HG02870 (cell line): ENCODE results near the gene PPFIBP1.
"Not testable (repeated sequence)": the region's sequence is repeated elsewhere in the genome, so short reads cannot be mapped to it uniquely, and the experiment has no call there.

Experiments
- ATAC-seq: cut with Tn5 transposase; IDR thresholded peaks from one replicate; pipeline ENCODE4 v1.9.1; 2021; ENCODE audit warnings: mild to moderate bottlenecking, moderate library complexity; ENCODE audit not compliant: unreplicated experiment

Gene PPFIBP1

DNA sequence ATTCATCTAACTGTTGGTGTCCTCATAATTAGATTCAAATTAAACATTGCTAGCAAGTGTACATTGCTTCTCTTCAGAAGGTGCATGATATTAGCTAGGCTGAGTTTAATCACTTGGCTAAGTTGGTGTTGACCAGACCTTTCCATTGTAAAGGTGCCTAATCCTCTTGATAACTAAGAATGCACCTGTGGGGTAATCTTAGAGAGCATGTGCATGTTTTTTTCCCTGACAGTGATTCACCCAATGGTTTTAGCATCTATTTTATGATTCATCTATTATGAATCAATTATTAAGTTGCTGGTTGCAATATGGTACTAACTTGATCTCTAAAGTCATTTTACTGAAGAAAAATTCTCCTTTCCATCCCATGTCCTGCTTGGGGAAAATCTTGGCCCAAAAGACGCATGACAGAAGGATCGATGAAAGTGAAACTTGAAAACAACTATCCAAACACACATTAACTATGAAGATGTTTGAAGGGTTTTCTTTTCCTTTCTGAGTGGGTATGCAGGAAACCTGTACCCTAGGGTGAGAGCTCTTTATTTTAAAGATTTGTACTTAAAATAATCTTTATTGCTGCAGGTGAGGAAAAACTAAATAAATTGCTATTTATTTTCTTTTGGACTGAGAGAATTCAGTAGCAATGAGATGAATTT lies 64.2 kb downstream of the PPFIBP1 start:
- ATAC-seq = not testable (repeated sequence)

DNA sequence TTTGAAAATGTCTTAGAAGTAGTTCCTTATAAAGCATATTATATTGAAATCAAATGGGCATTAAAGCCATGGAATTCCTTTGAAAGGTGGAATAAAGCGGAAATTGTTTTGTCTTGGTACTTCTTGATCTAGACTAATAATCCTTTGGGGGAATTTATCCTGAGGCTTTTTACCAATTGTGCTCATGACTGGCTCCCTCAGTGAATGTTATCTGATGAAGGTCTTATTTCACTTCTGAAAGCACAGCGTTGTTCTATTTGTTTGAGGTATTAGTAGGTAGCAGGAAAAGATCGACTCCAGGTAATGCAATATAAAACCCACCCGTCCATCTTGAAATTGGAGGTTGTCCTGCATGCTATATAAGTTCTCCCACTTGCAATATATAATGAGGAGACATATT lies 64.8 kb downstream of the PPFIBP1 start:
- no peak for ATAC-seq

DNA sequence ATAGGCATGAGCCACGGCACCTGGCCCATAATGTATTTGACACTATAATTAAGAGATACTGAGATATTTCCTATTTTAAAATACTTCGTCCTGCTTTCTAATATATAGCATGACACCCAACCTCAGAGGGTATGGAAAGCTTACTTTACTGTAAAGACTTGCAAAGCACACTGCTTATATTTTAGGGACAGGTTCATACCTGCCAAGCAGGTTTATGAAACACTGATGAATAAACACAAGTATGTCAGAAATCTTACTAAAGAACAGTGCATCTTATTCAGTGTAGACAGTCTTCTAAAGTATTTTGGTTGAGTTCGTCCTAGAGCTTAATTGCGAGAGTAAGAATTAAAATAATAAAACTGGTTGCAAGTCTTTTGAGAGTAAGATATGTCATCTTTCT lies 65.4 kb downstream of the PPFIBP1 start:
- no peak for ATAC-seq

DNA sequence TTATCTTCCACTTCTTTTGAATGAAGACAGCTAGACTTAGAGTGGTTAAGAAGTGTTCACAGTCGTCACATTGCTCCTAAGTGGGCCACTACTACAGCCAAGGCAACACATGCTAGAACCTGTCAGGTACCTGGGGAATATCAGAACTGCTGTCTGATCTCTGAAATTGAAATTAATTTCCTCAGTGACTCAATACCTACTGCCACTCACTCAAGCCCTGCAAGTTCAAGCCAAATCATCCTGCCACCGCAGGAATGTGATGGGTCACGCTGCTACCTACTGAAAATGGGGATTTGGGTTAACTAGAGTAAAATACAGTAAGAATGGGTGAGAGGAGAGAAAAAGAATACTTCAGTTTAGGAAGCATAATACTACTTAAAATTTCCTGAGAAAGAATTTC lies 67.7 kb downstream of the PPFIBP1 start:
- not testable (repeated sequence) for ATAC-seq

DNA sequence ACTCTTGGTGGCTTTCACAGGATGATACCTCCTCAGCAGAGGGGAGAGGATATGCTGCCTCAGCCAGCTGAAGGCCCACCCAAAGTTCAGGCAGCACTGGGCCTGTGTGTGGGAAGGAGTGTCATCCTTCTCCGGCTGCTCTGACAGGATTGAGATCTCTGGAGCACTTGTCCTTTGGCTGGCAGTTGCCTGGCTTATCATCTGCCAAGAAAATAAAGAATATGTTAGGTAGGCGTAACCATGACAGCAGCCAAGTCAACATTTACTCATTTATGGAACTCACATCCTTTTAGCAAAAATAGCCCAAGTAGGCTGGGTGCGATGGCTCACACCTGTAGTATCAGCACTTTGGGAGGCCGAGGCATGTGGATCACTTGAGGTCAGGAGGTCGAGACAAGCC lies 68.5 kb downstream of the PPFIBP1 start:
- ATAC-seq = peak; percentile 75

DNA sequence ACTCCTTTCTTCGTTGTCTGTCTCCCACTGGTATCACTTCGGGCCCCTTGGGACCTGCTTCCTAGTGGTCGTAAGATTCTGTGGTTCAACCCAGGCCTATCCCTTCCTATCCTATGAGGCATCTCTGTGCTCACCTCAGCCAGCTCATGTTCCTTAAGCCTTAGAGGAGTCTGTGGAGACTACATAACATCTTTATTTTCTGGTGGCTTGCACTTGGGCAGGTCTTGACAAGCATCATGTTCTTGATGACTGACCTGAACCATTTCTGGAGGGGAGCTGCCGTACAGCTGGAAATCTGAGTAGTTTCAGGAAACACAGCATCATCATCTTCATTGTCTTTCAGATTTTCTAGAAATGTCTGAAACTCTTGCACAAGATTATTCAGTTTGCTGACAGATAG lies 69.3 kb downstream of the PPFIBP1 start:
- ATAC-seq = no peak

DNA sequence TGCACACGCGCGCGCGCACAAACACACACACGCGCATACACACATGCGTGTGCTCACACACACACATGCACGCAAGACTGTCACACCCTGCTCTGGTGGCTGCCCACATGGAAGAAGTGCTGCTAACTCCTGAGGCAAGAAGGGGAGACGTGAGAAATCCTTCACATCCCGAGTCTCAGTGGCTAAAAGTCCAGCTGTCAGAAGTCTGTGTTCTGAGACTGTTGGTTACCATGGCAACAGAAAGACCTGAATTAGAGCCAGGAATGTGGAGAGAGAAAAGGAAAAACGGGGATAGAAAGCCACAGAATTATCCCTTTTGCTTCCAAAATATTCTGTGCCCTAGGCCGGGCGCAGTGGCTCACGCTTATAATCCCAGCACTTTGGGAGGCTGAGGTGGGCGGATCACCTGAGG lies 71.2 kb downstream of the PPFIBP1 start:
- no peak for ATAC-seq

DNA sequence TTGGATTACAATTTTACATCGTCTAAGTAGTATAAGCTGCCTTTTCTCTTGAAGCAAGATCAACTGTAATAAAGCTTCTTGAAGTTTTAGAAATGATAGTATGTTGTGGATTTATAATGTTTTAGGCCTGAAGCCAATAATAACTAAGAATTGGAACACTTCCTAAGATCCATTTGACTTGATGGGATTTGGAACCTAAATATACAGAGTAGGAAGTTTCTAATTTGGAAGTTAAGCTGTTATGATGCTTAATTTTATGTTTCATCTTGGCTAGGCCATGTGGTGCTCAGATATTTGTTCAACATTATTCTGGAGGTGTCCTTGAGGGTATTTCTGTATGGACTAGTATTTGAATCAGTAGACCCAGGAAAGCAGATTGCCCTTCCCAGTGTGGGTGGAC lies 74.9 kb downstream of the PPFIBP1 start:
- not testable (repeated sequence) for ATAC-seq

DNA sequence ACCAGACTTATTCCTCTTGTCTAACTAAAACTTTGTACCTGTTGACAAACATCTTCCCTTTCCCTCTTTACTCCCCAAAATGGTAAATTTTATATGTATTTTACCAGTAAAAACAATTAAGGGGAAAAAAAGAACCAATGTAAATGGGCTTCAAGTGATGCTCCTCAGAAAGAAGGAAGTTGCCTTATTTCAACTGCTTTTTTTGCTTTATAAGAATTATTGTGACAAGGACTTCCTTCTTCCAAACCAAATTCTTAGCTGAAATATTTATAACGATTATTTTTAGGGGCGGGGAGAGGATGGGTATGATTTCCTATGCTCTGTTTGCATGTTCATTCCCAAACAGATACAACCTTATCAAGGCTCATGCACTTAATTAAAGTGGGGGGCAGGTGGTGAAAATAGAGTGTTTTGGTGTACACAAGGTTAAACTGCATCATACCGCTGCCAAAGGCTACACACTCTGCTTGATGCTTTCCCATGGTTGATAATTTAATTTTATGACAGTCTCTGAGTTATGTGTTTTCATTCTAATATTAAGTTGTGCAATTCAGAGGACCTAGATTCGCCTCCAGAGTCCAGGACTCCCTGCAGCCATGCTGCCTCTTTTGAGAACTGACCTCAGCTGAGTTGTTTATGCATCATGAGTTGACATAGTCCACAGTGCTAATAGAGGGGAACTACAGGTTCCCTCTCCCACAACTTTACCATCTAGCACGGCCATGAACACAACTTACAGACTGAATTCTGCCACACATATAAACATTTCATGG lies 77.2 kb downstream of the PPFIBP1 start:
- ATAC-seq = not testable (repeated sequence)

DNA sequence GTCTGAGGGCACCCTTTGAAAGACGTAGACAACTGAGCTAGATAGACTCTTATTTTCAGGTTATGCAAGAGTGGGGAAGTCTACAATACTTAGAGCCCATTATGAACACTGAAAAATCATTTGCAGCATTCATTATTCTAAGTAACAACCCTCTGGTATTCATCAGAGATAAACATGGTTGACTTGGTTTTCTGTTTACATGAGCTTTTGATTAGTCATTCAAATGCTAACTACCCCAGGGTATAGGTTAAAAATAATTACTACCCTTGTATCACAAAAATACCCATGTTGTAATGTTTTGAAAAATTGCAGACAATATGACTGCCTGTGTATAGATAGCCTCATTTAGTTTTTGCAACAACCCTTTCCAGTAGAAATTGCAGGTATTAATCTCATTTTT lies 78.5 kb downstream of the PPFIBP1 start:
- no peak for ATAC-seq

DNA sequence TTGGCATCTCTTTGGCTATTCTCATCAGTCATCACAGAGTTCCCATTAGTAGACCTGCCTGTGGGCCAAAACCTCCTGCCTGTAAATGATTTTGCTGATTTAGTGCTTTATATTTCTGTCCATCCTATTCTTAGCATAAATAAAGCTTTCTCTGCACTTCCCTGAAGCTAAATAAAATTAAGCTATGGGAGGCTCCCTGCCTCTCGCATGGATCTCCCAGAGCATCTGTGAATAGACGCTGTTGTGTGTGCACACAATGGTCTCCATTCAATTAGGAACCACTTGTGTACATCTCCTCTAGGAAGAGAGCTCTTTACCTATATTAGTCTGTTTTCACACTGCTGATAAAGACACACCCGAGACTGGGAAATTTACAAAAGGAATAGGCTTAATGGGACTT lies 80.4 kb downstream of the PPFIBP1 start:
- no peak for ATAC-seq

DNA sequence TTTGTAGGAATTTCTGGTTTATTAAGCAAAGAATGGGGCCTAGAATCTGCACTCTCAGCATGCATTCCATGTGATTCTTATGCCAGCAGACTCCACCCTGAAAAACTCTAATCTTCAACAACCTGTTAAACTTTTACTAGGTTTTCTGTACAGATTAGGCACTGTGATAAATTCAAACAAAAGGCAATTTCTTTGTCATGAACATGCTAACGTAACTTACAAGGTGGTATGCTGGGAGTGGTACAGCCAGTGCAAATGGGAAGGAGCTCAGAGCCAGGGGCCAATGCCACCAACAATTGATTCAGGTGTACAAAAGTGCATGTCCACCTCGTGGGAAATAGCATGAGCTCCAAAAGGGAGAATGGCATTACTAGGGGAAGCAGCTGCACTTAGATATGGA lies 83.0 kb downstream of the PPFIBP1 start:
- no peak for ATAC-seq

DNA sequence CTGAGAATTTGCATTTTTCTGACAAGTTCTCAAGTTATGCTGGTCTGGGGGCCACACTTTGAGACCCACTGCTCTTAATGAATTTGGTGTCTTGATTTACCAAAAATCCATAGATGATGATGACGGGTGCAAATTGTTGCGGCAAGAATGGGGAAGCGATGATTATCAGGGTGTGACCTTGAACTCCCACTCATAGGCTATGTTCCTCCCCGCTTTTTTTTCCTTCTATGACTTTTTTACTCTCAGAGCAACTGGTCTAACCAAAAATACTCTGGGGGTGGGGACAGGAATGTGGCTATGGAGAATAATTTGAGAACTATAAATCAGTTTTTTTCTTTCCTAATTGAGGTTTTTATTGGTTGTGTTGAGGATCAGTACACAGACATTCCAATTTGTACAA lies 83.6 kb downstream of the PPFIBP1 start:
- ATAC-seq = no peak

DNA sequence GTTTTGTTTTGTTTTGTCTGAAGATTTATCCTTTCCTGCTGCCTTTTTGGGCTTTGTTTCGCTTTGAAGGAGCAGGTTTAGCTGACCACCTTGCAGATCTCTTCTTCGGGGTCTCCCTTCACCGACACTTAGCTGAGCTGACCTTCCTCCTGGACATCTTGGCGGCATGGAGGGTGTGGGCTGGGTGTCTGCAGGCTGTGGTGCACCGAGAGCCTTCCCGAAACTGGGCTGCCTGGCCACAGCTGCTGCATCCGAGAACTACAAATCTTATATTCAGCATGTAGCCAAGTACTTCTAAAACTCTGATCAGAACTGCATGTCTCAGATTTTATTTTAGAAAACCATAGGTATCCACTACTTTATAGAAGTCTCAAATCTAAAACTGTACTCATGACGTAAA lies 84.9 kb downstream of the PPFIBP1 start:
- no peak for ATAC-seq

DNA sequence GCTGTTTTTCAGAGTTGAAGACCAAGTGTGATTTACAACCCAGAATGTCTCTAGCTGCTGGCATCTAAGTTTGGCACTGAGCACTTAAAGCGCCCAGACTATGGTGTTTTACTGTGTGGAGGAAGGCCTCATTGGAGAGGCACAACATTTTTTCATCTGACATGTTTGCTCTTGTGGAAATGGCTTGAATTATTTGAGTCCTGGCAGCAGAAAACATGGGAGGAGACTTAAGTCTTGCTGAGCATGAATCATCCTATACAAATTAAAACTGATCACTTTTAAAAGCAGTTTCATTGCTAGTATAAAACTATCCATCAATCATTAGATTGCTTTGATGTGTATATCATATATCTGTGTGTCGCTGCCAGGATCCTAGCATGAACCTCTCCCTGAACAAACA lies 86.4 kb downstream of the PPFIBP1 start:
- no peak for ATAC-seq

DNA sequence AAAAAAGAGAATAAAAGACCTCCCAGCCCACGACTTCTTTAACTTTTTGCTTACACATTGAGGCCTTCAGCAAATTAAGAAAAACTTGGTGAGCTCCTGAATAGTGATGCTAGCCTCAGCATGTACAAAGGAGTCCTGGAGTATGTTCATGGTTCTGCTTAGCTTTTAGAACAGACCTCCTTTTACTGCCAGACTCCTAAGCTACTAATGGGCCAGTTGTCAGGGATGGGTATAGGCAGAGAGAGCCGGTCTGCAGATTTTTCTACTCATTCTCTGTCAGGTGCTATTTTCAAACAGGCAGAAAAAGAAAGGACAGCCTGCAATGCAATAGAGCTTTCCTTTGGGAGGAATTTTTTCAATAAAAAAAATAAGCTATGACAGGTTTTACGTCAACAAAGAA lies 90.4 kb downstream of the PPFIBP1 start:
- ATAC-seq = no peak

DNA sequence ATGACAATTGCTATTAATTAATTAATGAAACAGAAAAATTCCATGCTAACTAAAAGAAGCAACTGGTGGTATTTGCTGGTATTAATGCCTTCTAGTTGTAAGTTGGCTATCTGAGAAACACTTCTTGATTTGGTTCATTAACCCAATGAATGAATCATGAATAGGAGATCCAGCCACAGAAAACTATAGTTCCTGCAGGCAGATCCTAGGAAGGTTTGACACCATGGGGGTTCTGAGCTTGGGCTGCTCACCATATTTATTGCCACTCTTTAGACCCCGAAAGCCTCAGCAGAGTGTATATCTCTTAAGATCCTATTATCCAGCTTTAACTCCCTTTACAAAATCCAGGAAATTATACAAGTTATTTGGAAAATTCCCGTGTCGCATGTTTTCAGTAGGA lies 90.9 kb downstream of the PPFIBP1 start:
- ATAC-seq = no peak

DNA sequence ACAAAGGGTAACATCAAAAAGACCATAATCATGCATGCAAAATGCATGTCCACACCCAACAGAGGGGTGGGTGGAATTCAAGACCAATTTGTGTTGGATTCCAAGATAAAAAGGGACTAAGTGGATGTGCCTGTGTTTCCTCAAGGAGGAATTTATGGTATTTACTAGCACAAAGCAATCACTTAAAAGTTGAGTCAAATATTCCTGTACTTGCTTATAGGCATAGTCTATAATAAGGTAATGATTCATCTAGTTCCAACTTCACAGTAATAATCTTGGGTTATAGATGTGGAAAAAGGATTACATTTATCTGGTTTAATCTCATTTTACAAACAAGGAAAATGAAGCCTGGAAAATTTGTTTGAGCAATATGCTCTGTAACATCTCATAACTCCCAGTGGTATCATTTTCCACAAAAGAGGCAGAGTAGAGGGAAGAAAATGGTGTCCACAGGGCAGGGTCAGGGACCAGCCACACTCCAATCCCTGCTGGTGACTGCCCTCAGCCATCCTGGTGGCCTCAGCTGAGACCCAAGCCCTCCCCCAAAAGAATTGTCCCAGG lies 91.4 kb downstream of the PPFIBP1 start:
- no peak for ATAC-seq

DNA sequence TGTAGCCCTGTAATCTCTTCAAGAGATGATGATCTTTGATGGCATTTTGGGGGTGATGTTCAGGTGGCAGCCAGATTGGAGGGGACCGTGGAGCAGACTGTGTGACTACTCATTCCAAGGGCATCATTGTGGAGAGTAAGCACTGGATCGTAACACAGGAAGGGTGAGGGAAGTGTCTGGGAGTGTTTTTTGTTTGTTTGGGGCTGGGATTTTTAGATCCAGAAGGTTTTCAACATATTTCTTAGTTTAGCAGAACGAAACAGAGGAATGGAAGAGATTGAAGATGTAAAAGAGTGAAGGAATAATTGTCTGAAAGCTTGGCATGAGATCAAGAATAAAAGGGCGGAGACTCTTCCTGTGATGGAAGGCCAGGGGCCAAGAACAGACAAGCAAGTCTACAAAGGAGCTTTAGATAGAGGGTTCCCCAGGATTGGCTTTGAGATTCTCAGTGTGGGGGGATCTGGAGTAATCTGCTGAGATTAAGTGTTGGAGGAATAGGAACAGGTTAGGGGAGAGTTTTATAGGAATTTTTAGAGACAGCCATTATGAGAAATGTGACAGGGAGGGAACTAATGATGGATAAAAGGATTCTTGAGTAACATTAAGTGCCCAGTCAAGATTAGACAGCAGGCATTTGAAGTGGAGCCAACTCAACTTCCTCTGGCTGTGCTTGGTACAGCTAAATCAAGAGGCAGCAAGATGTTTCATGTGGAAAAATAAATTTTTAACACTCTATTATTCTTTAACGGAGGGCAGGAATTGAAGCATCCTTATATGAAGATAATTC lies 92.5 kb downstream of the PPFIBP1 start:
- no peak for ATAC-seq

DNA sequence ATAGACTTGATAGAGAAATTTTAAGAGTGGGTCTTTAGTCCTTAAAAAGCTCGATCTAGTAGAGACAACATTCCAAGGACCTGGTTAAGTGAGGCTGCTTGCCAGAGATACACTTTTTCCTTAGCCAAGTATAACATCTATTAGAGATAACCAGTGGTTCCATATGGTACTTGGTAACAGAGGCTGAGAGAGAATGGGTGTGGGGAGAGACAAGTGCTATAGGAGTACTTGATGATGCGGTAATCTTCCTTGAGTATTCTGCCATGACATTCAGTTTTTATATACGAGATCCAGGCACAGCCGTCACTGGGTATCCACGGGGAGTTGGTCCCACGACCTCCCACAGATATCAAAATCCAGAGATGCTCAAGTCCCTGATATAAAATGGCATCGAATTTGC lies 94.8 kb downstream of the PPFIBP1 start:
- ATAC-seq = no peak

DNA sequence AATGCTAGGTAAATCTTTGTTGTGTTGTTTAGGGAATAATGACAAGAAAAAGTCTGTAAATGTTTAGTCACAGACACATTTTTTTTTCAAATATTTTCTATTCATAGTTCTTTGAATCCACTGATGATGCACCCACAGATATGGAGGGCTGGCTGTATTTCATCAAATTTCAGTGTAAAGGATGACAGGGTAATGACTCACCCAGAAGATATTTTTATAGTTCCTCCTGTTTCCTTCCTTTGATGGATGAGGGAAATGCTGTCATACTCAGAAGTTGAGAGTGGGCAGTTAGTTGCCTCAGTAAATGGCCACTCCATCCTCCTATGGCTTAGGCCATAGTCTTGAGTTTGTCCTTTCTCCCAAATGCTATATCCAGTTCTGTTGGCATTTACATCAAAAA lies 95.3 kb downstream of the PPFIBP1 start:
- no peak for ATAC-seq

DNA sequence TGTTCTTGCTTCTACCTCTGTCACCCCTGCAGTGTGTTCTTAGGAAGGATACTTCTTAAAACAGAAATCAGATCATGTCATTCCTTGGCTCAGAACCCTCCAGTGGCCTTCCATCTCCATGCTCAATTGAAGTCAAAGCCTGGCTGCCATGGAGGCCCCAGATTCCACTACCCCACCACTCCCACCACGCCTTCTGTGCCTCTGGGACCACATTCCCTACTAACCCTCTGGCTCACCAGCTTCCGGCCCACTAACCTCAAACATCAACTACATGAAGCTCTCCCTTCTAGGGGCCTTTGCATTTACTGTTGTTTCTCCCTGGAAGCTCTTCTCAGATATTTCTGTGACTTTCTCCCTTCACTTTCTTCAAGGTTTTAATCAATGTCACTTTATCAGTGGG lies 96.1 kb downstream of the PPFIBP1 start:
- ATAC-seq = no peak
